ENCODE data around the gene ST3GAL2. TPM values are rescaled to one million over a fixed set of nuclear protein-coding genes. Genes with fewer than 3 reads are reported as not detected.

Gene ST3GAL2
- total and polyA plus RNA-seq, 2 donors from 2014 or later: 10.6 to 28.6 TPM

DNA sequence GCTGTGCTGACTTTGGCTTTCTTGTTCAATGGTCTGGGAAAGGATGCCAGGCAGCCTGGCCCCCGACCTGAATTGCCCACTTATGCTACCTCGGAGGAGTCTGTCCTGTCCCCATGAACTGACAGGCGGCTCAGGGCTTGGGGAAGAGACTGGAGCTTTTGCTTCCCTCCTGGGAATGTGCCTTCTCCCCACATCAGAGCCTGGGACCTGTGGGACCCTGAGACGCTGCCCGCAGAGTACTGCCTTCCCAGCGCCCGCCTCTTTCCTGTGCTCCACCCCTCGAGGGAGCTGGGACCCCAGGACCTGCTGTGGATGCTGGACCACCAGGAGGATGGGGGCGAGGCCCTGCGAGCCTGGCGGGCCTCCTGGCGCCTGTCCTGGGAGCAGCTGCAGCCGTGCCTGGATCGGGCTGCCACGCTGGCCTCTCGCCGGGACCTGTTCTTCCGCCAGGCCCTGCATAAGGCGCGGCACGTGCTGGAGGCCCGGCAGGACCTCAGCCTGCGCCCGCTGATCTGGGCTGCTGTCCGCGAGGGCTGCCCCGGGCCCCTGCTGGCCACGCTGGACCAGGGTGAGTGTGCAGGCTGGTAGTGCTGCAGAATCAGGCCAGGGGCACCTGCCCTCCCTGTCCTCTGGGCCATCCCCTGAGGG is 34.0 kb upstream of the ST3GAL2 start:
- Histone ChIP-seq H3K36me3 (ENCODE audit: control insufficient read depth in 2 of 3, insufficient read depth in 3 of 3, low read length in 3 of 3) (peaks cover 0 to 4% (median 0%) of the 10 kb centered on the region in 3 donors), H3K4me3 (ENCODE audit: low read length in 3 of 3) (no peak overlapping the region), H3K4me1 (ENCODE audit: control insufficient read depth in 2 of 3, insufficient read depth in 2 of 3, low read depth in 1 of 3, low read length in 3 of 3) (peaks cover 0 to 3% (median 0%) of the 10 kb centered on the region in 3 donors), H3K27me3 (ENCODE audit: control insufficient read depth, insufficient read depth, low read length) (no peaks in the 10 kb centered on the region), H3K9ac (ENCODE audit: low read length in 3 of 3) (no peak overlapping the region), H3K27ac (ENCODE audit: low read depth in 2 of 2, low read length in 2 of 2) (no peak overlapping the region), H3K9me3 (ENCODE audit: control insufficient read depth in 2 of 3, insufficient read depth in 1 of 3, low read length in 3 of 3) (no peaks in the 10 kb centered on the region)
- no peak for DNase-seq
- FAIRE-seq: no peak
- TF ChIP-seq, protein P1, sequence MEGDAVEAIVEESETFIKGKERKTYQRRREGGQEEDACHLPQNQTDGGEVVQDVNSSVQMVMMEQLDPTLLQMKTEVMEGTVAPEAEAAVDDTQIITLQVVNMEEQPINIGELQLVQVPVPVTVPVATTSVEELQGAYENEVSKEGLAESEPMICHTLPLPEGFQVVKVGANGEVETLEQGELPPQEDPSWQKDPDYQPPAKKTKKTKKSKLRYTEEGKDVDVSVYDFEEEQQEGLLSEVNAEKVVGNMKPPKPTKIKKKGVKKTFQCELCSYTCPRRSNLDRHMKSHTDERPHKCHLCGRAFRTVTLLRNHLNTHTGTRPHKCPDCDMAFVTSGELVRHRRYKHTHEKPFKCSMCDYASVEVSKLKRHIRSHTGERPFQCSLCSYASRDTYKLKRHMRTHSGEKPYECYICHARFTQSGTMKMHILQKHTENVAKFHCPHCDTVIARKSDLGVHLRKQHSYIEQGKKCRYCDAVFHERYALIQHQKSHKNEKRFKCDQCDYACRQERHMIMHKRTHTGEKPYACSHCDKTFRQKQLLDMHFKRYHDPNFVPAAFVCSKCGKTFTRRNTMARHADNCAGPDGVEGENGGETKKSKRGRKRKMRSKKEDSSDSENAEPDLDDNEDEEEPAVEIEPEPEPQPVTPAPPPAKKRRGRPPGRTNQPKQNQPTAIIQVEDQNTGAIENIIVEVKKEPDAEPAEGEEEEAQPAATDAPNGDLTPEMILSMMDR (IDR thresholded peaks at IDR 0.05; ENCODE audit: borderline replicate concordance, extremely low read depth, insufficient read depth): no peak
- intact Hi-C loops (cut with DNase I): no loop called here

DNA sequence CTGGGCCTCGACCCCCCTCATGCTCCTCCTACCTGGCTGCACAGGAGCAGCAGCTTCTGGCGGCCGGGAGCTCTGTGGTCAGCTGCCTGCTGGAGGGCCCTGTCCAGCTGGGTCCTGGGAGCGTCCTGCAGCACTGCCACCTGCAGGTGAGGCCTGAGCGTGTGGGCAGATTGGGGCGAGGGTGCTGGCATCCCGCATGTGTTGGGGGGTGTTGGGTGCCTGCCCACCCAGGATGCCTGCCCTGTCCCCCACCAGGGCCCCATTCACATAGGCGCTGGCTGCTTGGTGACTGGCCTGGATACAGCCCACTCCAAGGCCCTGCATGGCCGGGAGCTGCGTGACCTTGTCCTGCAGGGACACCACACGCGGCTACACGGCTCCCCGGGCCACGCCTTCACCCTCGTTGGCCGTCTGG is 32.0 kb upstream of the ST3GAL2 start:
- H3K4me3 ChIP-seq (ENCODE audit: low read length in 3 of 3): no peak overlapping the region
- no peak overlapping the region for H3K27ac ChIP-seq (ENCODE audit: low read depth in 2 of 2, low read length in 2 of 2)
- no peaks in the 10 kb centered on the region for H3K27me3 ChIP-seq (ENCODE audit: control insufficient read depth, insufficient read depth, low read length)
- no peak overlapping the region for H3K9ac ChIP-seq (ENCODE audit: low read length in 3 of 3)
- no peak for FAIRE-seq
- intact Hi-C loops (cut with DNase I): no loop called here
- peaks cover 0 to 4% (median 0%) of the 10 kb centered on the region in 3 donors for H3K36me3 ChIP-seq (ENCODE audit: control insufficient read depth in 2 of 3, insufficient read depth in 3 of 3, low read length in 3 of 3)
- no peaks in the 10 kb centered on the region for H3K9me3 ChIP-seq (ENCODE audit: control insufficient read depth in 2 of 3, insufficient read depth in 1 of 3, low read length in 3 of 3)
- TF ChIP-seq, protein P1 (IDR thresholded peaks at IDR 0.05; ENCODE audit: borderline replicate concordance, extremely low read depth, insufficient read depth): peak; percentile 49
- DNase-seq: peak in 4 of 5 donors; percentile 49 to 68 (median 62)
- no peaks in the 10 kb centered on the region for H3K4me1 ChIP-seq (ENCODE audit: control insufficient read depth in 2 of 3, insufficient read depth in 2 of 3, low read depth in 1 of 3, low read length in 3 of 3)

DNA sequence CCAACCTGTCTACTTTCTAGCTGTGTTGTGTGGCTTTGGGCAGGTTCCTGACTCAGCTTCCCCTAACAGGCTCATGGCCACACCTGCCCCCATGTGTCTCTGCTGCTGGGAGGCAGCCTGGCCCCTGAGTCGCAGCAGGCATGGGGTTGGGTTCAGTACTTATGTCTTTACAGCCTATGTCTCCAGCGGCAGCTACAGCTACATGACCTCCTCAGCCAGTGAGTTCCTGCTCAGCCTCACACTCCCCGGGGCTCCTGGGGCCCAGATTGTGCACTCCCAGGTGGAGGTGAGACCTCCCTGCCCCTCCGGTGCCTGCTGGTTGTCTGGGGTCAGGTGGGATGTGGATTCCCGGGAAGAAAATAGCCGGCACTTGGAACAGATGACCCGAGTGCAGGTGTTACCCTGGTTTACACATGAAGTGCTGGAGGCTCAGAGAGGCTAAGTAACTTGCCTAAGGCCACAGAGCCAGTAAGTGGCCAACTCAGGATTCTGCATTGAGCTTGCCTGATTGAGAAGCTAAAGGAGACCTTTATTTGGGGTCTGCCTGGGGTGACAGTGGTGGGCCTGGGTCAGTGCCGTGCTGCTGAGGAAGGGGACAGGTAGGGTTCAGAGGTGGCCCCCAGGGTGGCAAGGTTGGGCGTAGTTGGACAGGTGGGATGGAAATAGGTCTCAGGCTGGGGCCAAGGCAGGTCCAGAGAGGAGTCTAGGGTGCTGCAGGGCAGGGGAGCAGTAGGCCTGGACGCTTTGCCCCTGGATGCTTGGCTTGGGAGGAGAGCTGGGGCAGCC is 31.4 kb upstream of the ST3GAL2 start:
- no peaks in the 10 kb centered on the region for H3K4me1 ChIP-seq (ENCODE audit: control insufficient read depth in 2 of 3, insufficient read depth in 2 of 3, low read depth in 1 of 3, low read length in 3 of 3)
- H3K9ac ChIP-seq (ENCODE audit: low read length in 3 of 3): no peak overlapping the region
- no peaks in the 10 kb centered on the region for H3K9me3 ChIP-seq (ENCODE audit: control insufficient read depth in 2 of 3, insufficient read depth in 1 of 3, low read length in 3 of 3)
- no peak for DNase-seq
- intact Hi-C loops (cut with DNase I): no loop called here
- H3K27ac ChIP-seq (ENCODE audit: low read depth in 2 of 2, low read length in 2 of 2): no peak overlapping the region
- peaks cover 0 to 4% (median 0%) of the 10 kb centered on the region in 3 donors for H3K36me3 ChIP-seq (ENCODE audit: control insufficient read depth in 2 of 3, insufficient read depth in 3 of 3, low read length in 3 of 3)
- no peak overlapping the region for H3K4me3 ChIP-seq (ENCODE audit: low read length in 3 of 3)
- TF ChIP-seq, protein P1 (IDR thresholded peaks at IDR 0.05; ENCODE audit: borderline replicate concordance, extremely low read depth, insufficient read depth): no peak
- no peaks in the 10 kb centered on the region for H3K27me3 ChIP-seq (ENCODE audit: control insufficient read depth, insufficient read depth, low read length)
- FAIRE-seq: no peak
